Measurements from ENCODE around the gene FAM163A. TPM values are rescaled to one million over a fixed set of nuclear protein-coding genes. Genes with fewer than 3 reads are reported as not detected.
A peak's percentile ranks its signal among the peaks of the same experiment; 100 is the strongest.
"Not testable (repeated sequence)": the region's sequence is repeated elsewhere in the genome, so short reads cannot be mapped to it uniquely, and the experiment has no call there.

FAM163A gene
- not detected in 2 replicates for total RNA-seq (2014; rRNA removed; shearing (Covaris generic); ENCODE audit: low replicate concordance)

GRCh38 chr1:179742717-179743678, at the start of gene FAM163A:
Gene FAM163A (plus strand): TSS chr1:179743291. CDS start chr1:179813098, 69,807 bp downstream.
- H3K4me2 ChIP-seq (ENCODE audit: low read depth, low read length, poor library complexity, severe bottlenecking): no peak within 1 kb of the TSS

GRCh38 chr1:179694530-179694929, 48.6 kb upstream of the FAM163A start:
- H3K79me2 ChIP-seq (ENCODE audit: low read length); H3K4me3 ChIP-seq (ENCODE audit: low read length); H3K9me3 ChIP-seq (ENCODE audit: low read length); H3K27me3 ChIP-seq (ENCODE audit: low read length); H3K4me2 ChIP-seq (ENCODE audit: low read depth, low read length, poor library complexity, severe bottlenecking); H3K36me3 ChIP-seq (ENCODE audit: insufficient read depth, low read length); DNase-seq; H3K4me1 ChIP-seq (ENCODE audit: low read length); H4K20me1 ChIP-seq (ENCODE audit: insufficient read depth, low read depth, low read length); H3K27ac ChIP-seq (ENCODE audit: low read length); H2AFZ ChIP-seq (ENCODE audit: low read length); H3K9me2 ChIP-seq (replicated peaks; ENCODE audit: insufficient read depth, low read length); H3K9ac ChIP-seq (ENCODE audit: low read length): not testable (repeated sequence)

More at GRCh38 chr1:179742717-179743678, at the start of gene FAM163A:
- Histone ChIP-seq H3K36me3 (ENCODE audit: insufficient read depth, low read length) (no peaks in the 10 kb centered on the region), H4K20me1 (ENCODE audit: insufficient read depth, low read depth, low read length) (no peaks in the 10 kb centered on the region), H3K27ac (ENCODE audit: low read length) (no peak within 1 kb of the TSS), H3K79me2 (ENCODE audit: low read length) (no peaks in the 10 kb centered on the region), H2AFZ (ENCODE audit: low read length) (no peak within 1 kb of the TSS), H3K4me1 (ENCODE audit: low read length) (no peaks in the 10 kb centered on the region), H3K9ac (ENCODE audit: low read length) (no peak within 1 kb of the TSS), H3K9me3 (ENCODE audit: low read length) (no peaks in the 10 kb centered on the region), H3K27me3 (ENCODE audit: low read length) (no peaks in the 10 kb centered on the region), H3K4me3 (ENCODE audit: low read length) (no peak within 1 kb of the TSS), H3K9me2 (replicated peaks; ENCODE audit: insufficient read depth, low read length) (no peaks in the 10 kb centered on the region)
- no peak for DNase-seq

- H3K9ac ChIP-seq (ENCODE audit: low read length): no peak overlapping the region
- H3K27ac ChIP-seq (ENCODE audit: low read length): no peak overlapping the region
- H3K4me1 ChIP-seq (ENCODE audit: low read length): 0 out of 2 replicates have a peak, but pooled peaks cover 2% of the 10 kb centered on the region
- no peak overlapping the region for H3K4me2 ChIP-seq (ENCODE audit: low read depth, low read length, poor library complexity, severe bottlenecking)
- H3K9me2 ChIP-seq (replicated peaks; ENCODE audit: insufficient read depth, low read length): no peaks in the 10 kb centered on the region
- H3K9me3 ChIP-seq (ENCODE audit: low read length): no peaks in the 10 kb centered on the region
- H3K4me3 ChIP-seq (ENCODE audit: low read length): no peak overlapping the region
- no peaks in the 10 kb centered on the region for H3K79me2 ChIP-seq (ENCODE audit: low read length)
- no peaks in the 10 kb centered on the region for H3K36me3 ChIP-seq (ENCODE audit: insufficient read depth, low read length)
- H2AFZ ChIP-seq (ENCODE audit: low read length): no peak overlapping the region
- DNase-seq: no peak
- H4K20me1 ChIP-seq (ENCODE audit: insufficient read depth, low read depth, low read length): no peaks in the 10 kb centered on the region
- H3K27me3 ChIP-seq (ENCODE audit: low read length): no peaks in the 10 kb centered on the region
These were observed 40.0 kb upstream of the FAM163A start for GRCh38 chr1:179702946-179703539.

GRCh38 chr1:179706339-179706941, 36.7 kb upstream of the FAM163A start:
- DNase-seq: peak; percentile 88
- Histone ChIP-seq H3K27me3 (ENCODE audit: low read length) (no peaks in the 10 kb centered on the region), H3K4me3 (ENCODE audit: low read length) (no peak overlapping the region)

GRCh38 chr1:179707406-179707805, 35.7 kb upstream of the FAM163A start:
- Histone ChIP-seq H3K36me3 (ENCODE audit: insufficient read depth, low read length) (no peaks in the 10 kb centered on the region), H3K4me3 (ENCODE audit: low read length) (no peak overlapping the region), H3K27me3 (ENCODE audit: low read length) (no peaks in the 10 kb centered on the region), H3K4me2 (ENCODE audit: low read depth, low read length, poor library complexity, severe bottlenecking) (no peak overlapping the region), H3K9ac (ENCODE audit: low read length) (no peak overlapping the region), H3K79me2 (ENCODE audit: low read length) (no peaks in the 10 kb centered on the region), H3K9me3 (ENCODE audit: low read length) (no peaks in the 10 kb centered on the region), H2AFZ (ENCODE audit: low read length) (no peak overlapping the region), H3K27ac (ENCODE audit: low read length) (no peak overlapping the region), H4K20me1 (ENCODE audit: insufficient read depth, low read depth, low read length) (no peaks in the 10 kb centered on the region), H3K4me1 (ENCODE audit: low read length) (0 out of 2 replicates have a peak, but pooled peaks cover 2% of the 10 kb centered on the region), H3K9me2 (replicated peaks; ENCODE audit: insufficient read depth, low read length) (no peaks in the 10 kb centered on the region)
- no peak for DNase-seq

More at GRCh38 chr1:179706339-179706941, 36.7 kb upstream of the FAM163A start:
- 0 out of 2 replicates have a peak, but pooled peaks cover 2% of the 10 kb centered on the region for H3K4me1 ChIP-seq (ENCODE audit: low read length)
- H3K4me2 ChIP-seq (ENCODE audit: low read depth, low read length, poor library complexity, severe bottlenecking): no peak overlapping the region
- H3K9me3 ChIP-seq (ENCODE audit: low read length): no peaks in the 10 kb centered on the region
- no peaks in the 10 kb centered on the region for H3K36me3 ChIP-seq (ENCODE audit: insufficient read depth, low read length)
- no peaks in the 10 kb centered on the region for H4K20me1 ChIP-seq (ENCODE audit: insufficient read depth, low read depth, low read length)
- no peaks in the 10 kb centered on the region for H3K79me2 ChIP-seq (ENCODE audit: low read length)
- H3K9me2 ChIP-seq (replicated peaks; ENCODE audit: insufficient read depth, low read length): no peaks in the 10 kb centered on the region
- H3K9ac ChIP-seq (ENCODE audit: low read length): no peak overlapping the region
- H3K27ac ChIP-seq (ENCODE audit: low read length): no peak overlapping the region
- no peak overlapping the region for H2AFZ ChIP-seq (ENCODE audit: low read length)

GRCh38 chr1:179708434-179709195, 34.5 kb upstream of the FAM163A start:
- Histone ChIP-seq H3K4me2 (ENCODE audit: low read depth, low read length, poor library complexity, severe bottlenecking) (no peak overlapping the region), H3K79me2 (ENCODE audit: low read length) (no peaks in the 10 kb centered on the region), H3K27ac (ENCODE audit: low read length) (no peak overlapping the region), H4K20me1 (ENCODE audit: insufficient read depth, low read depth, low read length) (no peaks in the 10 kb centered on the region), H3K36me3 (ENCODE audit: insufficient read depth, low read length) (no peaks in the 10 kb centered on the region), H3K9me2 (replicated peaks; ENCODE audit: insufficient read depth, low read length) (no peaks in the 10 kb centered on the region), H3K4me3 (ENCODE audit: low read length) (no peak overlapping the region), H3K9me3 (ENCODE audit: low read length) (no peaks in the 10 kb centered on the region), H3K4me1 (ENCODE audit: low read length) (0 out of 2 replicates have a peak, but pooled peaks cover 2% of the 10 kb centered on the region), H3K9ac (ENCODE audit: low read length) (no peak overlapping the region), H2AFZ (ENCODE audit: low read length) (no peak overlapping the region), H3K27me3 (ENCODE audit: low read length) (no peaks in the 10 kb centered on the region)
- DNase-seq: no peak

- Histone ChIP-seq H4K20me1 (ENCODE audit: insufficient read depth, low read depth, low read length) (no peaks in the 10 kb centered on the region), H3K4me3 (ENCODE audit: low read length) (no peak overlapping the region), H3K27ac (ENCODE audit: low read length) (no peak overlapping the region), H2AFZ (ENCODE audit: low read length) (no peak overlapping the region), H3K9me2 (replicated peaks; ENCODE audit: insufficient read depth, low read length) (no peaks in the 10 kb centered on the region), H3K79me2 (ENCODE audit: low read length) (no peaks in the 10 kb centered on the region), H3K4me1 (ENCODE audit: low read length) (0 out of 2 replicates have a peak, but pooled peaks cover 2% of the 10 kb centered on the region), H3K27me3 (ENCODE audit: low read length) (0 out of 2 replicates have a peak, but pooled peaks cover 2% of the 10 kb centered on the region), H3K4me2 (ENCODE audit: low read depth, low read length, poor library complexity, severe bottlenecking) (no peak overlapping the region), H3K9ac (ENCODE audit: low read length) (no peak overlapping the region), H3K36me3 (ENCODE audit: insufficient read depth, low read length) (no peaks in the 10 kb centered on the region), H3K9me3 (ENCODE audit: low read length) (peaks cover 8% of the 10 kb centered on the region)
- DNase-seq: no peak
These were observed 33.2 kb upstream of the FAM163A start for GRCh38 chr1:179709841-179710329.
